ENCODE results near the gene AQP1. TPM values are rescaled to one million over a fixed set of nuclear protein-coding genes. Genes with fewer than 3 reads are reported as not detected.

AQP1 gene
- polyA plus RNA-seq, 2 of the 4 experiments (the other 2 are of a cell fraction) = 0.49 to 0.58 TPM

- Histone ChIP-seq H3K4me3 (no peak overlapping the region), H3K27ac (no peak overlapping the region), H3K4me1 (0 out of 3 replicates have a peak, but pooled peaks cover 5% of the 10 kb centered on the region), H3K4me2 (no peak overlapping the region), H3K9me3 (no peaks in the 10 kb centered on the region)
- WGBS (ENCODE audit: missing lambda C conversion rate) = 77% methylated on average over 4 of the region's 5 CpGs
- FAIRE-seq (no peak), DNase-seq (ENCODE audit: low read depth in 1 of 2, low spot score in 1 of 2) (no peak), ATAC-seq (no peak)
- POLR2A ChIA-PET = no interaction called here
- CTCF ChIA-PET = interaction anchor here (2.1 to 5.2 kb wide), 4 partner anchors 9 to 153 kb away, joined by 6 to 46 read pairs (median 12); no protein-coding TSS in a partner anchor
- no peak for TF ChIP-seq USF2 (IDR thresholded peaks at IDR 0.05)
- TF ChIP-seq ZFP36 (IDR thresholded peaks at IDR 0.05; ENCODE audit: borderline replicate concordance, partially characterized antibody) = no peak
- TF ChIP-seq CEBPB (IDR thresholded peaks at IDR 0.05) = no peak
- TF ChIP-seq REST (IDR thresholded peaks at IDR 0.05) = no peak
- no peak for TF ChIP-seq HOXB5 (CRISPR knock-in tag; IDR thresholded peaks at IDR 0.05)
- no peak for TF ChIP-seq KDM1A (IDR thresholded peaks at IDR 0.05; ENCODE audit: low read depth)
- no peak for TF ChIP-seq KDM5A (IDR thresholded peaks at IDR 0.05)
- no peak for TF ChIP-seq CTCF (IDR thresholded peaks at IDR 0.05)
- TF ChIP-seq MYC (IDR thresholded peaks at IDR 0.05; ENCODE audit: borderline replicate concordance, low read length) = no peak
- TF ChIP-seq E2F6 (IDR thresholded peaks at IDR 0.05; ENCODE audit: borderline replicate concordance, low read depth) = no peak
- TF ChIP-seq FOSL2 (IDR thresholded peaks at IDR 0.05) = no peak
- no peak for TF ChIP-seq FOSL2 (CRISPR knock-in tag; IDR thresholded peaks at IDR 0.05)
- no peak for TF ChIP-seq ATOH8 (CRISPR knock-in tag; IDR thresholded peaks at IDR 0.05; ENCODE audit: low read depth)
- TF ChIP-seq JUNB (IDR thresholded peaks at IDR 0.05) = no peak
- no peak for TF ChIP-seq RNF2 (IDR thresholded peaks at IDR 0.05; ENCODE audit: borderline replicate concordance, low read depth)
These were observed 58.4 kb downstream of the AQP1 start for GRCh38 chr7:30970074-30970473.

- H3K4me3 ChIP-seq = no peak overlapping the region
- CTCF ChIA-PET = interaction anchor here (0.9 to 5.2 kb wide), 6 partner anchors 8 to 152 kb away, joined by 3 to 46 read pairs (median 8); no protein-coding TSS in a partner anchor
- POLR2A ChIA-PET = no interaction called here
- 53% methylated on average over 6 of the region's 6 CpGs for WGBS (ENCODE audit: missing lambda C conversion rate)
- TF ChIP-seq EHMT2 (IDR thresholded peaks at IDR 0.05; ENCODE audit: low read depth) = no peak
- TF ChIP-seq REST (IDR thresholded peaks at IDR 0.05) = peak; percentile 39; the same call in 1 of the 2 replicates
- no peak for DNase-seq (ENCODE audit: low read depth in 1 of 2, low spot score in 1 of 2)
- H3K27ac ChIP-seq = no peak overlapping the region
- H3K9me3 ChIP-seq = no peaks in the 10 kb centered on the region
- H3K4me2 ChIP-seq = no peak overlapping the region
- no peak for FAIRE-seq
- H3K4me1 ChIP-seq = 0 out of 3 replicates have a peak, but pooled peaks cover 5% of the 10 kb centered on the region
- no peak for ATAC-seq
These were observed 59.0 kb downstream of the AQP1 start for GRCh38 chr7:30970594-30971094.

Measured in A549 (cell line).